B cell (primary cell): ENCODE results near the gene POLG2. TPM values are rescaled to one million over a fixed set of nuclear protein-coding genes. Genes with fewer than 3 reads are reported as not detected.
A peak's percentile ranks its signal among the peaks of the same experiment; 100 is the strongest.

ENCODE experiments used
- ATAC-seq: fragments of 200-7000 bp; cut with Tn5 transposase; one replicate; pipeline ENCODE4 v1.10.0; 2021; ENCODE audit warnings: low read depth, mild to moderate bottlenecking, moderate number of reproducible peaks, moderate library complexity
- CTCF ChIA-PET: fragments of 350-600 bp; sonication (Branson Sonifier 250); formaldehyde crosslinking; loops from one replicate; lab custom pipeline; 2021; ENCODE audit warnings: antibody characterized with exemption, inconsistent platforms; lab: Charles Lee
- POLR2A ChIA-PET: fragments of 350-600 bp; sonication (Branson Sonifier 250); formaldehyde crosslinking; loops from one replicate; lab custom pipeline; 2021; ENCODE audit warnings: antibody characterized with exemption; lab: Charles Lee
- DNase-seq: peaks from one replicate; pipeline ENCODE4 v3.0.0; 2013
- H2AFZ ChIP-seq: 2 replicates; pipeline ENCODE4 v1.6.1; 2012; ENCODE audit warnings: mild to moderate bottlenecking, low read depth, low read length; ENCODE audit not compliant: insufficient read depth, poor library complexity, severe bottlenecking
- H3K27ac ChIP-seq, 2 donors: 1 replicate in 1 of 2; 2 replicates in 1 of 2; pipeline ENCODE4 v1.5.1; 2012 to 2013; ENCODE audit warnings: low read length in 2 of 2, mild to moderate bottlenecking in 2 of 2, moderate library complexity in 1 of 2
- H3K27me3 ChIP-seq, 4 experiments: fragments of 200-600 bp in 1 of 4; sonication (generic) in 1 of 4; replicated peaks in 1 of 4; 1 replicate in 2 of 4; 2 replicates in 2 of 4; pipeline versions ENCODE4 v1.6.1 to v1.7.0; 2013 to 2016; ENCODE audit warnings: low read length in 3 of 4, mild to moderate bottlenecking in 2 of 4, mixed read lengths in 1 of 4, moderate library complexity in 1 of 4; ENCODE audit not compliant: insufficient read depth in 4 of 4, control insufficient read depth in 3 of 4; ENCODE audit errors: control extremely low read depth in 1 of 4
- H3K36me3 ChIP-seq, 2 experiments: replicated peaks in 1 of 2; 1 replicate in 1 of 2; 2 replicates in 1 of 2; pipeline versions ENCODE4 v1.6.1 to v1.7.1; 2013; ENCODE audit warnings: low read length in 1 of 2; ENCODE audit not compliant: insufficient read depth in 2 of 2, control insufficient read depth in 1 of 2; ENCODE audit errors: control extremely low read depth in 1 of 2, extremely low read depth in 1 of 2
- H3K4me1 ChIP-seq, 2 donors: fragments of 200-600 bp in 1 of 2; sonication (generic) in 1 of 2; 1 replicate in 1 of 2; 2 replicates in 1 of 2; pipeline versions ENCODE4 v1.5.1 to v1.6.1; 2013 to 2017; ENCODE audit warnings: low read length in 2 of 2; ENCODE audit not compliant: control insufficient read depth in 2 of 2, insufficient read depth in 2 of 2
- H3K4me2 ChIP-seq: replicated peaks from 2 replicates; pipeline ENCODE3; 2012; ENCODE audit warnings: mild to moderate bottlenecking, low read depth, low read length; ENCODE audit not compliant: poor library complexity, severe bottlenecking
- H3K4me3 ChIP-seq, 5 experiments: fragments of 200-600 bp in 1 of 5; sonication (generic) in 1 of 5; 1 replicate in 3 of 5; 2 replicates in 2 of 5; pipeline versions ENCODE4 v1.5.1 to v1.7.0; 2011 to 2016; ENCODE audit warnings: low read length in 4 of 5, mild to moderate bottlenecking in 4 of 5, low read depth in 2 of 5, control low read depth in 1 of 5, moderate library complexity in 1 of 5; ENCODE audit not compliant: insufficient read depth in 1 of 5; ENCODE audit errors: control extremely low read depth in 1 of 5, extremely low read depth in 1 of 5
- H3K79me2 ChIP-seq: fragments of 200-600 bp; sonication (generic); one replicate; pipeline ENCODE4 v1.6.0; 2016; ENCODE audit warnings: low read length; ENCODE audit not compliant: control insufficient read depth, insufficient read depth
- H3K9ac ChIP-seq: fragments of 200-600 bp; sonication (generic); 2 replicates; pipeline ENCODE4 v1.6.1; 2017; ENCODE audit warnings: mild to moderate bottlenecking, low read length, moderate library complexity
- H3K9me3 ChIP-seq, 3 donors: one replicate each; pipeline versions ENCODE4 v1.6.1 to v1.7.1; 2013; ENCODE audit warnings: low read length in 2 of 3; ENCODE audit not compliant: control insufficient read depth in 2 of 3, insufficient read depth in 1 of 3; ENCODE audit errors: control extremely low read depth in 1 of 3
- H4K20me1 ChIP-seq: 2 replicates; pipeline ENCODE4 v1.6.0; 2012; ENCODE audit warnings: mild to moderate bottlenecking, low read length; ENCODE audit not compliant: insufficient read depth, control insufficient read depth, poor library complexity, severe bottlenecking
- H3K27ac Mint-ChIP-seq: one replicate; pipeline ENCODE4 v1.8.0; 2021; ENCODE audit warnings: mixed read lengths
- H3K27me3 Mint-ChIP-seq: one replicate; pipeline ENCODE4 v1.8.0; 2021; ENCODE audit warnings: mixed read lengths
- H3K4me1 Mint-ChIP-seq: one replicate; pipeline ENCODE4 v1.8.0; 2021; ENCODE audit warnings: mixed read lengths
- H3K4me3 Mint-ChIP-seq: one replicate; pipeline ENCODE4 v1.8.0; 2021; ENCODE audit warnings: mixed read lengths
- H3K9me3 Mint-ChIP-seq: one replicate; pipeline ENCODE4 v1.8.0; 2022; ENCODE audit warnings: mixed read lengths; ENCODE audit not compliant: insufficient read depth
- CTCF ChIP-seq: fragments of 200-600 bp; IDR thresholded peaks from one replicate; pipeline ENCODE4 v1.8.0; 2022; ENCODE audit warnings: antibody characterized with exemption, mild to moderate bottlenecking
- EZH2 ChIP-seq: IDR thresholded peaks from 2 replicates; pipeline ENCODE4 v1.6.1; 2012; ENCODE audit warnings: borderline replicate concordance, low read depth, mild to moderate bottlenecking, moderate library complexity, low read length; ENCODE audit not compliant: insufficient read depth, poor library complexity, severe bottlenecking
- WGBS: methylation state at CpG from one replicate; pipeline ENCODE4 v1.1.5; 2013; ENCODE audit warnings: missing lambda C conversion rate; ENCODE audit not compliant: insufficient coverage; 5-methylcytosine and 5-hydroxymethylcytosine counted together
- intact Hi-C: fragments of 100-400 bp; cut with micrococcal nuclease; formaldehyde crosslinking; loops from one replicate; pipeline ENCODE4 v1.10.0; 2022
- polyA plus RNA-seq: library from polyadenylated mRNA; depleted of rRNA; stranded (reverse); fragments of >200 nt; gene quantifications from 2 replicates; pipeline ENCODE4 v1.2.3, GENCODE V29; 2012
- total RNA-seq, 2 donors: library from RNA; stranded (reverse); fragments of 120-200 nt in 1 of 2; gene quantifications; 1 replicate in 1 of 2; 2 replicates in 1 of 2; pipeline versions ENCODE4 v1.2.3 to v1.2.4, GENCODE V29; 2013 to 2022

Gene POLG2
- total and polyA plus RNA-seq, 2 donors (not counting 1 experiment from before 2014, with no cell fraction given), result 26.9 to 74.5 TPM

GRCh38 chr17:64506201-64506575 lies 9.3 kb upstream of the POLG2 start, which contains the start of gene DDX5:
Gene DDX5 (minus strand): TSS chr17:64506289. CDS start chr17:64506119, 170 bp downstream.
- Histone ChIP-seq H3K9ac (peak within 1 kb of the TSS; percentile 100), H3K36me3 (peaks cover 3 to 61% of the 10 kb centered on the region in 2 experiments), H3K4me2 (peak within 1 kb of the TSS; percentile 83), H4K20me1 (peaks cover 66% of the 10 kb centered on the region), H3K4me1 (peaks cover 31 to 32% of the 10 kb centered on the region in 2 donors), H2AFZ (peak within 1 kb of the TSS; percentile 78), H3K27ac (peak within 1 kb of the TSS; percentile 99 to 100), H3K9me3 (no peaks in the 10 kb centered on the region), H3K79me2 (peaks cover 71% of the 10 kb centered on the region), H3K27me3 (no peaks in the 10 kb centered on the region), H3K4me3 (peak within 1 kb of the TSS; percentile 97 to 100 (median 99))
- Mint-ChIP-seq H3K27ac (peak within 1 kb of the TSS; percentile 99), H3K4me3 (peak within 1 kb of the TSS; percentile 97), H3K4me1 (peaks cover 54% of the 10 kb centered on the region), H3K9me3 (no peaks in the 10 kb centered on the region), H3K27me3 (no peaks in the 10 kb centered on the region)
- POLR2A ChIA-PET, result interaction anchor here (0.5 to 3.7 kb wide), 21 partner anchors 10 to 808 kb away, joined by 3 to 97 read pairs (median 5); partner anchors contain the start of genes CCDC47, DDX42, POLG2 and SMURF2
- CTCF ChIA-PET, result interaction anchor here (0.5 to 5.5 kb wide), 11 partner anchors 9 to 486 kb away, joined by 3 to 125 read pairs (median 4); partner anchors contain the start of genes ICAM2 and POLG2
- intact Hi-C loops, result loop anchor here (1.0 to 5.0 kb wide), 8 partner anchors 9 to 954 kb away; partner anchors contain the start of genes DCAF7, FTSJ3, LIMD2 and POLG2
- DNase-seq (no peak), ATAC-seq (peak; percentile 68)
- WGBS, result 0% methylated on average over 30 of the region's 31 CpGs
- no peak for TF ChIP-seq EZH2
- TF ChIP-seq CTCF, result no peak
